GM11168 (cell line): Measurements from ENCODE around the gene KRT6A.

Experiments
- in situ Hi-C: fragments of 300-500 bp; cut with MboI; formaldehyde crosslinking; loops from one replicate; pipeline ENCODE4 v1.12.0; 2022; ENCODE audit warnings: low sequenced_read_pairs; ENCODE audit not compliant: unreplicated experiment

KRT6A gene

GRCh38 chr12:52524898-52525591 is 32.0 kb upstream of the KRT6A start:
- in situ Hi-C loops, result no loop called here

- in situ Hi-C loops, result no loop called here
Observed at GRCh38 chr12:52524241-52524897, 31.3 kb upstream of the KRT6A start.

- in situ Hi-C loops, result no loop called here
Observed at GRCh38 chr12:52523824-52524223, 30.8 kb upstream of the KRT6A start.

GRCh38 chr12:52522346-52523011 is 29.4 kb upstream of the KRT6A start:
- in situ Hi-C loops, result no loop called here

GRCh38 chr12:52521568-52522266 is 28.7 kb upstream of the KRT6A start:
- in situ Hi-C loops, result no loop called here

GRCh38 chr12:52521175-52521567 is 28.1 kb upstream of the KRT6A start:
- in situ Hi-C loops, result no loop called here

- in situ Hi-C loops, result no loop called here
Observed at GRCh38 chr12:52519826-52520662, 27.0 kb upstream of the KRT6A start, which contains the start of gene KRT5. KRT5 (minus strand) TSS chr12:52520394; CDS start chr12:52520296, 98 bp downstream.

GRCh38 chr12:52519387-52519703 is 26.3 kb upstream of the KRT6A start:
- in situ Hi-C loops, result no loop called here

- in situ Hi-C loops, result no loop called here
Observed at GRCh38 chr12:52518574-52519386, 25.7 kb upstream of the KRT6A start.

- in situ Hi-C loops, result no loop called here
Observed at GRCh38 chr12:52517888-52518287, 24.8 kb upstream of the KRT6A start.

GRCh38 chr12:52517005-52517835 is 24.2 kb upstream of the KRT6A start:
- in situ Hi-C loops, result no loop called here

- in situ Hi-C loops, result no loop called here
Observed at GRCh38 chr12:52515927-52516831, 23.1 kb upstream of the KRT6A start.

- in situ Hi-C loops, result no loop called here
Observed at GRCh38 chr12:52515319-52515646, 22.2 kb upstream of the KRT6A start.

- in situ Hi-C loops, result no loop called here
Observed at GRCh38 chr12:52514471-52515318, 21.6 kb upstream of the KRT6A start.

- in situ Hi-C loops, result no loop called here
Observed at GRCh38 chr12:52513736-52514135, 20.7 kb upstream of the KRT6A start.

GRCh38 chr12:52508211-52508610 is 15.2 kb upstream of the KRT6A start:
- in situ Hi-C loops, result no loop called here
